Measurements from ENCODE around the gene EVC2. TPM values are rescaled to one million over a fixed set of nuclear protein-coding genes. Genes with fewer than 3 reads are reported as not detected.

Gene EVC2, protein sequence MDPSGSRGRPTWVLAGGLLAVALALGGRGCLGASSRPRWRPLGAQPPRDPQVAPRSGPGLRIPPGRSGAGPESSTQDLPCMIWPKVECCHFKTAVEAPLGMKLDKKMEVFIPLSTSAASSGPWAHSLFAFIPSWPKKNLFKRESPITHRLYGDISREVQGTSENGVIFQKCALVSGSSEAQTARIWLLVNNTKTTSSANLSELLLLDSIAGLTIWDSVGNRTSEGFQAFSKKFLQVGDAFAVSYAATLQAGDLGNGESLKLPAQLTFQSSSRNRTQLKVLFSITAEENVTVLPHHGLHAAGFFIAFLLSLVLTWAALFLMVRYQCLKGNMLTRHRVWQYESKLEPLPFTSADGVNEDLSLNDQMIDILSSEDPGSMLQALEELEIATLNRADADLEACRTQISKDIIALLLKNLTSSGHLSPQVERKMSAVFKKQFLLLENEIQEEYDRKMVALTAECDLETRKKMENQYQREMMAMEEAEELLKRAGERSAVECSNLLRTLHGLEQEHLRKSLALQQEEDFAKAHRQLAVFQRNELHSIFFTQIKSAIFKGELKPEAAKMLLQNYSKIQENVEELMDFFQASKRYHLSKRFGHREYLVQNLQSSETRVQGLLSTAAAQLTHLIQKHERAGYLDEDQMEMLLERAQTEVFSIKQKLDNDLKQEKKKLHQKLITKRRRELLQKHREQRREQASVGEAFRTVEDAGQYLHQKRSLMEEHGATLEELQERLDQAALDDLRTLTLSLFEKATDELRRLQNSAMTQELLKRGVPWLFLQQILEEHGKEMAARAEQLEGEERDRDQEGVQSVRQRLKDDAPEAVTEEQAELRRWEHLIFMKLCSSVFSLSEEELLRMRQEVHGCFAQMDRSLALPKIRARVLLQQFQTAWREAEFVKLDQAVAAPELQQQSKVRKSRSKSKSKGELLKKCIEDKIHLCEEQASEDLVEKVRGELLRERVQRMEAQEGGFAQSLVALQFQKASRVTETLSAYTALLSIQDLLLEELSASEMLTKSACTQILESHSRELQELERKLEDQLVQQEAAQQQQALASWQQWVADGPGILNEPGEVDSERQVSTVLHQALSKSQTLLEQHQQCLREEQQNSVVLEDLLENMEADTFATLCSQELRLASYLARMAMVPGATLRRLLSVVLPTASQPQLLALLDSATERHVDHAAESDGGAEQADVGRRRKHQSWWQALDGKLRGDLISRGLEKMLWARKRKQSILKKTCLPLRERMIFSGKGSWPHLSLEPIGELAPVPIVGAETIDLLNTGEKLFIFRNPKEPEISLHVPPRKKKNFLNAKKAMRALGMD
- total RNA-seq (2021) (5.6 and 6.0 TPM in 2 replicates), Bru-seq, nascent RNA (percentile 61 among the genes with signal in this experiment), BruChase-seq, experiment 1, labeled RNA remaining after a 2-hour chase (percentile 57 among the genes with signal in this experiment), BruChase-seq, experiment 2, labeled RNA remaining after a 6-hour chase (percentile 59 among the genes with signal in this experiment)
- long read RNA-seq, full-length matches to known transcripts, result 2 of 4 reads
- long read RNA-seq, partial matches to known transcripts, result 0 of 4 reads
- long read RNA-seq, other reads (novel, unspliced or antisense), result 2 of 4 reads

DNA sequence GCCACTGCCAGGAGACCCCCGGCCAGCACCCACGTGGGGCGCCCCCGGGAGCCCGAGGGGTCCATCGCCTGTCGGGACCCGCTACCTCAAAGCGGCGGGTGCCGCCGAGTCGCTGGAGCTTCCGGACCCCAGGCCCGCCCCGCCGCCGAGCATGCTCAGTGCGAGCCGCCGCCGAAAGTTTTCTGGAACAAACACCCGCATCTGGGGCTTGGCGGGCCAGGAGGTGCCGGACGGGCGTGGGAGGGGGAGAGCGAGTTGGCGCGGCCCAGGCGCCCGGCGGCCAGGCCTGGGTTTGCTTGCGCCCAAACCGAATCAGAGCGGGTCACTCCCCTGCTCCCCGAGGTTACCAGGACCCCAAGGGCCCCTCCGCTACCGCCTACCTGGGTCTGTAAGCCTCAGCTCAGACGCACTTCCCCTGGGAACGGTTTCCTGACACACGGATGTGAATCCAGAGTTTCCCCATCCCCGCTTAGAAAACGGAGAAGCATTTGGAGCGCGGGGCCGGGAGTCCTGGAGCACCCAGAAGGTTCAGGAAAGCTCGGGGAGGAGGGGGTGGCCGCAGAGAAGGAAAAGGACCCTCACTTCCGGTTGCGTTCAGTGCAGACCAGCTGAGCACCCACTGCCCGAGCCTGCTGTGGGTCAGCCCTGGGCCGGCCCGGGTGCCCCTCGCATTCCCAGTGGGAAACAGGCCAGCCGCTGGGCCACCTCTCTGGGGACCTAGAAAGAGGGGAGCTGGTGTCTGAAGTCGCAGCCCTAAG lies at the start of gene EVC2:
Gene EVC2, minus strand, starts transcription at position 111 of the 758 bp plus-strand sequence. Its CDS starts 46 bp downstream, at position 65.
- Histone ChIP-seq H3K4me3 (ENCODE audit: low read depth, low read length, poor library complexity, severe bottlenecking) (peak within 1 kb of the TSS; percentile 61), H3K9me3 (ENCODE audit: low read depth, low read length, poor library complexity, severe bottlenecking) (no peaks in the 10 kb centered on the region), H3K4me1 (ENCODE audit: insufficient read depth, low read length, poor library complexity, severe bottlenecking) (peaks cover 30% of the 10 kb centered on the region), H3K27ac (ENCODE audit: low read depth, low read length, poor library complexity, severe bottlenecking) (peak within 1 kb of the TSS; percentile 69), H3K36me3 (ENCODE audit: insufficient read depth, low read length, poor library complexity, severe bottlenecking) (no peaks in the 10 kb centered on the region), H3K27me3 (replicated peaks; ENCODE audit: insufficient read depth, low read depth, low read length, poor library complexity) (no peaks in the 10 kb centered on the region)
- ChIA-PET POLR2A (ENCODE audit: low non-redundant PET) (no interaction called here), CTCF (interaction anchor here (0.5 kb wide), 2 partner anchors 272 to 667 kb away, joined by 3 to 6 read pairs; no protein-coding TSS in a partner anchor)
- DNase-seq (ENCODE audit: low spot score), result peak; percentile 67
- no peak for TF ChIP-seq EZH2 (IDR thresholded peaks at IDR 0.05; ENCODE audit: borderline replicate concordance, low read depth, low read length, poor library complexity, severe bottlenecking)
- TF ChIP-seq CTCF (conservative IDR thresholded peaks at IDR 0.05; ENCODE audit: low read depth, low read length), result no peak
- intact Hi-C loops (cut with micrococcal nuclease; ENCODE audit: unreplicated experiment), result no loop called here
- no TSS peak for BruUV-seq (replicated peaks)

DNA sequence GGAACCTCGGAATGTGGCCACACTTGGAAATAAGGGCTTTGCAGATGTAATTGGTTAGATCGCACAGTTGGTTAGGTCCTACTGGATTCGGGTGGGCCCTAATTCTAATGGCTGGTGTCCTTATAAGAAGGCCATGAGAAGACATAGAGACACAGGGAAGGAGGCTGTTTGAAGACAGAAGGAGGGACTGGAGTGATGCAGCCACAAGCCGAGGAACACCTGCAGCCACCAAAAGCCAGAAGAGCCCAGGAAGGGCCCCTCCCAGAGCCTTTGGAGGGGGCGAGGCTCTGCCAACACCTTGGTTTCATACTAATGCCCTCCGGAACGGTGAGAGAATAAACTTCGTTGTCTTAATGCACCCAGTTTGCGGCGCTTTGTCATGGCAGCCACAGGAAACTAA lies 49.6 kb upstream of the EVC2 start:
- ChIA-PET CTCF (no interaction called here), POLR2A (ENCODE audit: low non-redundant PET) (no interaction called here)
- Histone ChIP-seq H3K27ac (ENCODE audit: low read depth, low read length, poor library complexity, severe bottlenecking) (no peak overlapping the region), H3K4me3 (ENCODE audit: low read depth, low read length, poor library complexity, severe bottlenecking) (no peak overlapping the region), H3K9me3 (ENCODE audit: low read depth, low read length, poor library complexity, severe bottlenecking) (no peaks in the 10 kb centered on the region), H3K36me3 (ENCODE audit: insufficient read depth, low read length, poor library complexity, severe bottlenecking) (peaks cover 10% of the 10 kb centered on the region), H3K4me1 (ENCODE audit: insufficient read depth, low read length, poor library complexity, severe bottlenecking) (no peaks in the 10 kb centered on the region), H3K27me3 (replicated peaks; ENCODE audit: insufficient read depth, low read depth, low read length, poor library complexity) (no peaks in the 10 kb centered on the region)
- TF ChIP-seq CTCF (conservative IDR thresholded peaks at IDR 0.05; ENCODE audit: low read depth, low read length) (no peak), EZH2 (IDR thresholded peaks at IDR 0.05; ENCODE audit: borderline replicate concordance, low read depth, low read length, poor library complexity, severe bottlenecking) (no peak)
- intact Hi-C loops (cut with micrococcal nuclease; ENCODE audit: unreplicated experiment), result no loop called here
- BruUV-seq (replicated peaks), result no TSS peak
- DNase-seq (ENCODE audit: low spot score), result no peak
